GM21526 (cell line): ENCODE results near the gene KCNJ11.
A peak's percentile ranks its signal among the peaks of the same experiment; 100 is the strongest.
"Not testable (repeated sequence)": the region's sequence is repeated elsewhere in the genome, so short reads cannot be mapped to it uniquely, and the experiment has no call there.

Experiments used
- ATAC-seq: cut with Tn5 transposase; IDR thresholded peaks from one replicate; pipeline ENCODE4 v1.9.1; 2021; ENCODE audit warnings: moderate library complexity; ENCODE audit not compliant: unreplicated experiment, low FRiP score

Gene KCNJ11

GRCh38 chr11:17388609-17389210 lies at the start of gene KCNJ11:
KCNJ11 (minus strand) TSS chr11:17388659; CDS start chr11:17388091, 568 bp downstream.
- peak; percentile 41 for ATAC-seq

GRCh38 chr11:17437366-17437765 lies 48.9 kb upstream of the KCNJ11 start:
- ATAC-seq = no peak

GRCh38 chr11:17434108-17434507 lies 45.6 kb upstream of the KCNJ11 start:
- no peak for ATAC-seq

- ATAC-seq = no peak
These were observed 43.5 kb upstream of the KCNJ11 start for GRCh38 chr11:17432002-17432401.

GRCh38 chr11:17431139-17431538 lies 42.7 kb upstream of the KCNJ11 start:
- no peak for ATAC-seq

- no peak for ATAC-seq
These were observed 42.2 kb upstream of the KCNJ11 start for GRCh38 chr11:17430616-17431015.

GRCh38 chr11:17428925-17429324 lies 40.5 kb upstream of the KCNJ11 start:
- no peak for ATAC-seq

GRCh38 chr11:17428261-17428660 lies 39.8 kb upstream of the KCNJ11 start:
- no peak for ATAC-seq

GRCh38 chr11:17426233-17426632 lies 37.8 kb upstream of the KCNJ11 start:
- not testable (repeated sequence) for ATAC-seq

- ATAC-seq = no peak
These were observed 35.3 kb upstream of the KCNJ11 start for GRCh38 chr11:17423533-17424310.

- no peak for ATAC-seq
These were observed 33.3 kb upstream of the KCNJ11 start for GRCh38 chr11:17421781-17422180.

GRCh38 chr11:17418444-17419081 lies 30.1 kb upstream of the KCNJ11 start:
- no peak for ATAC-seq

GRCh38 chr11:17416492-17416891 lies 28.0 kb upstream of the KCNJ11 start:
- ATAC-seq = no peak

- no peak for ATAC-seq
These were observed 27.2 kb upstream of the KCNJ11 start for GRCh38 chr11:17415523-17416104.

GRCh38 chr11:17414992-17415391 lies 26.5 kb upstream of the KCNJ11 start:
- ATAC-seq = no peak

GRCh38 chr11:17414317-17414737 lies 25.9 kb upstream of the KCNJ11 start:
- no peak for ATAC-seq

GRCh38 chr11:17413414-17414316 lies 25.2 kb upstream of the KCNJ11 start:
- ATAC-seq = no peak

GRCh38 chr11:17412488-17413180 lies 24.2 kb upstream of the KCNJ11 start:
- no peak for ATAC-seq

- ATAC-seq = no peak
These were observed 23.0 kb upstream of the KCNJ11 start for GRCh38 chr11:17411418-17411817.
